ENCODE results near the gene RBM38. TPM values are rescaled to one million over a fixed set of nuclear protein-coding genes. Genes with fewer than 3 reads are reported as not detected.

Gene RBM38
- total and polyA plus RNA-seq, 9 of the 15 experiments (the other 6 are each of a cell fraction or from before 2014, with no cell fraction given): 0.28 to 82.4 (median 33.2) TPM

- peak; percentile 45 to 79; a peak in 3 of 4 replicates for TF ChIP-seq MNT (conservative IDR thresholded peaks at IDR 0.05)
- no peak for TF ChIP-seq SMC3 (conservative IDR thresholded peaks at IDR 0.05; ENCODE audit: insufficient read depth, low read depth, low read length)
- no peak for TF ChIP-seq DNMT1 (IDR thresholded peaks at IDR 0.05)
- no peak for TF ChIP-seq ARNT (IDR thresholded peaks at IDR 0.05)
- no peak for TF ChIP-seq ZNF778 (CRISPR knock-in tag; IDR thresholded peaks at IDR 0.05)
- TF ChIP-seq RFX1 (IDR thresholded peaks at IDR 0.05): no peak
- no peak for TF ChIP-seq ATF3 (IDR thresholded peaks at IDR 0.05)
- TF ChIP-seq ATF3 (CRISPR knock-in tag; conservative IDR thresholded peaks at IDR 0.05): 0 out of 2 replicates have a peak, but pooled peaks have one; percentile 18
- TF ChIP-seq POLR2G (IDR thresholded peaks at IDR 0.05; ENCODE audit: low read depth, low read length): peak; percentile 79
- no peak for TF ChIP-seq CCAR2 (IDR thresholded peaks at IDR 0.05; ENCODE audit: low read depth, low read length)
- no peak for TF ChIP-seq FOXJ2 (tag; IDR thresholded peaks at IDR 0.05)
- no peak for TF ChIP-seq TCF3 (CRISPR knock-in tag; IDR thresholded peaks at IDR 0.05)
- no peak for TF ChIP-seq PYGO2 (tag; IDR thresholded peaks at IDR 0.05)
- TF ChIP-seq ZBED1 (IDR thresholded peaks at IDR 0.05): no peak
- no peak for TF ChIP-seq ZNF133 (CRISPR knock-in tag; IDR thresholded peaks at IDR 0.05)
- no peak for TF ChIP-seq SLC30A9 (CRISPR knock-in tag; IDR thresholded peaks at IDR 0.05)
- no peak for TF ChIP-seq NFYB (IDR thresholded peaks at IDR 0.05; ENCODE audit: extremely low read depth, insufficient read length)
- no peak for TF ChIP-seq XRCC3 (IDR thresholded peaks at IDR 0.05)
- TF ChIP-seq, protein P1, sequence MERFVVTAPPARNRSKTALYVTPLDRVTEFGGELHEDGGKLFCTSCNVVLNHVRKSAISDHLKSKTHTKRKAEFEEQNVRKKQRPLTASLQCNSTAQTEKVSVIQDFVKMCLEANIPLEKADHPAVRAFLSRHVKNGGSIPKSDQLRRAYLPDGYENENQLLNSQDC (CRISPR knock-in tag; IDR thresholded peaks at IDR 0.05): no peak
- TF ChIP-seq, protein P2, sequence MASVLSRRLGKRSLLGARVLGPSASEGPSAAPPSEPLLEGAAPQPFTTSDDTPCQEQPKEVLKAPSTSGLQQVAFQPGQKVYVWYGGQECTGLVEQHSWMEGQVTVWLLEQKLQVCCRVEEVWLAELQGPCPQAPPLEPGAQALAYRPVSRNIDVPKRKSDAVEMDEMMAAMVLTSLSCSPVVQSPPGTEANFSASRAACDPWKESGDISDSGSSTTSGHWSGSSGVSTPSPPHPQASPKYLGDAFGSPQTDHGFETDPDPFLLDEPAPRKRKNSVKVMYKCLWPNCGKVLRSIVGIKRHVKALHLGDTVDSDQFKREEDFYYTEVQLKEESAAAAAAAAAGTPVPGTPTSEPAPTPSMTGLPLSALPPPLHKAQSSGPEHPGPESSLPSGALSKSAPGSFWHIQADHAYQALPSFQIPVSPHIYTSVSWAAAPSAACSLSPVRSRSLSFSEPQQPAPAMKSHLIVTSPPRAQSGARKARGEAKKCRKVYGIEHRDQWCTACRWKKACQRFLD (CRISPR knock-in tag; IDR thresholded peaks at IDR 0.05): peak; percentile 91
- peak; percentile 51 for TF ChIP-seq RNF2 (IDR thresholded peaks at IDR 0.05)
- TF ChIP-seq MYBL2 (IDR thresholded peaks at IDR 0.05; ENCODE audit: low read depth): no peak
- TF ChIP-seq MYBL2 (CRISPR knock-in tag; IDR thresholded peaks at IDR 0.05; ENCODE audit: borderline replicate concordance): no peak
- peak; percentile 76 for TF ChIP-seq DPF2 (IDR thresholded peaks at IDR 0.05)
- TF ChIP-seq ZNF551 (CRISPR knock-in tag; IDR thresholded peaks at IDR 0.05): no peak
- TF ChIP-seq DIDO1 (tag; IDR thresholded peaks at IDR 0.05; ENCODE audit: low read depth): no peak
These were observed 1.2 kb upstream of the RBM38 start (continued) for GRCh38 chr20:57389695-57390603.
